Trophoblast cell (in vitro differentiated cells and primary cell): ENCODE measurements around the gene RTKN2.

Experiments used
- DNase-seq, 2 donors: peaks; one replicate each; pipeline ENCODE4 v3.0.0-alpha.2; 2016
- H2AFZ ChIP-seq: 2 replicates; pipeline ENCODE4 v1.6.1; 2013; ENCODE audit warnings: low read length, moderate library complexity, mild to moderate bottlenecking; ENCODE audit not compliant: insufficient read depth, poor library complexity
- H2AK5ac ChIP-seq: 2 replicates; pipeline ENCODE4 v1.6.1; 2013; ENCODE audit warnings: mild to moderate bottlenecking, low read length
- H2BK120ac ChIP-seq: 2 replicates; pipeline ENCODE4 v1.6.1; 2013; ENCODE audit warnings: low read length, mild to moderate bottlenecking, moderate library complexity; ENCODE audit not compliant: insufficient read depth, poor library complexity
- H2BK12ac ChIP-seq: 2 replicates; pipeline ENCODE4 v1.6.1; 2013; ENCODE audit warnings: mild to moderate bottlenecking, low read length, moderate library complexity
- H2BK5ac ChIP-seq: 2 replicates; pipeline ENCODE4 v1.6.1; 2013; ENCODE audit warnings: low read length, low read depth, moderate library complexity, mild to moderate bottlenecking; ENCODE audit not compliant: poor library complexity
- H3K14ac ChIP-seq: 2 replicates; pipeline ENCODE4 v1.6.1; 2013; ENCODE audit warnings: mild to moderate bottlenecking, low read length
- H3K18ac ChIP-seq: 2 replicates; pipeline ENCODE4 v1.6.1; 2013; ENCODE audit warnings: mild to moderate bottlenecking, low read length
- H3K23ac ChIP-seq: 2 replicates; pipeline ENCODE4 v1.6.1; 2013; ENCODE audit warnings: low read length
- H3K27ac ChIP-seq: 2 replicates; pipeline ENCODE4 v1.5.1; 2013; ENCODE audit warnings: low read depth, mild to moderate bottlenecking, inconsistent platforms, low read length, moderate library complexity
- H3K27me3 ChIP-seq: 2 replicates; pipeline ENCODE4 v1.6.1; 2013; ENCODE audit warnings: inconsistent platforms, mild to moderate bottlenecking, low read length, moderate library complexity; ENCODE audit not compliant: insufficient read depth
- H3K36me3 ChIP-seq, 2 experiments: 1 replicate in 1 of 2; 2 replicates in 1 of 2; pipeline ENCODE4 v1.6.1; 2013; ENCODE audit warnings: low read length in 2 of 2, mild to moderate bottlenecking in 2 of 2, moderate library complexity in 1 of 2; ENCODE audit not compliant: insufficient read depth in 2 of 2, control insufficient read depth in 1 of 2
- H3K4ac ChIP-seq: 2 replicates; pipeline ENCODE4 v1.6.1; 2013; ENCODE audit warnings: low read depth, mild to moderate bottlenecking, low read length, moderate library complexity
- H3K4me1 ChIP-seq, 2 experiments: 1 replicate in 1 of 2; 2 replicates in 1 of 2; pipeline ENCODE4 v1.6.1; 2013; ENCODE audit warnings: low read length in 2 of 2, mild to moderate bottlenecking in 2 of 2, moderate library complexity in 1 of 2; ENCODE audit not compliant: insufficient read depth in 2 of 2, control insufficient read depth in 1 of 2
- H3K4me2 ChIP-seq: 2 replicates; pipeline ENCODE4 v1.6.1; 2013; ENCODE audit warnings: inconsistent platforms, mild to moderate bottlenecking, low read length, moderate library complexity
- H3K4me3 ChIP-seq: 2 replicates; pipeline ENCODE4 v1.5.1; 2013; ENCODE audit warnings: mild to moderate bottlenecking, low read depth, low read length, inconsistent platforms
- H3K79me1 ChIP-seq: one replicate; pipeline ENCODE4 v1.6.1; 2013; ENCODE audit warnings: low read length
- H3K79me2 ChIP-seq: 2 replicates; pipeline ENCODE4 v1.6.1; 2013; ENCODE audit warnings: low read length, mild to moderate bottlenecking; ENCODE audit not compliant: control insufficient read depth, insufficient read depth, poor library complexity
- H3K9ac ChIP-seq: 2 replicates; pipeline ENCODE4 v1.6.1; 2013; ENCODE audit warnings: mild to moderate bottlenecking, low read length
- H3K9me3 ChIP-seq: 2 replicates; pipeline ENCODE4 v1.6.1; 2013; ENCODE audit warnings: low read depth, mild to moderate bottlenecking, control low read depth, inconsistent platforms, low read length; ENCODE audit not compliant: insufficient read depth
- H4K12ac ChIP-seq: 2 replicates; pipeline ENCODE4 v1.6.1; 2013; ENCODE audit warnings: low read depth, mild to moderate bottlenecking, low read length, moderate library complexity
- H4K8ac ChIP-seq: 2 replicates; pipeline ENCODE4 v1.6.1; 2013; ENCODE audit warnings: low read depth, mild to moderate bottlenecking, low read length, moderate library complexity
- H4K91ac ChIP-seq: one replicate; pipeline ENCODE4 v1.6.1; 2013; ENCODE audit warnings: low read depth, mild to moderate bottlenecking, low read length, moderate library complexity
- WGBS: extraction: QIAGEN DNeasy Blood & Tissue Kit; methylation state at CpG from one replicate; pipeline ENCODE4 v1.1.7; 2013; ENCODE audit warnings: missing lambda C conversion rate; ENCODE audit not compliant: insufficient read length, insufficient coverage; ENCODE audit errors: extremely low coverage; 5-methylcytosine and 5-hydroxymethylcytosine counted together

The RTKN2 gene

GRCh38 chr10:62185919-62186692, 82.5 kb downstream of the RTKN2 start:
- Histone ChIP-seq H4K91ac (peak overlapping the region; percentile 28), H2BK120ac (no peak overlapping the region), H3K79me2 (no peaks in the 10 kb centered on the region), H3K23ac (no peak overlapping the region), H2BK12ac (peak overlapping the region; percentile 97), H4K12ac (no peak overlapping the region), H3K4ac (no peak overlapping the region), H3K18ac (peak overlapping the region; percentile 94), H3K14ac (no peak overlapping the region), H2BK5ac (peak overlapping the region; percentile 58), H3K27ac (no peak overlapping the region), H3K4me2 (no peak overlapping the region), H3K36me3 (peaks cover 0 to 2% of the 10 kb centered on the region in 2 experiments), H3K4me3 (no peak overlapping the region), H3K9ac (no peak overlapping the region), H2AK5ac (no peak overlapping the region), H4K8ac (no peak overlapping the region), H3K79me1 (peaks cover 10% of the 10 kb centered on the region), H3K27me3 (no peaks in the 10 kb centered on the region), H2AFZ (no peak overlapping the region), H3K4me1 (peaks cover 4 to 10% of the 10 kb centered on the region in 2 experiments), H3K9me3 (no peaks in the 10 kb centered on the region)
- no peak for DNase-seq
- no CpG with 5 or more reads among the region's 11 CpGs for WGBS

GRCh38 chr10:62183857-62184795, 84.5 kb downstream of the RTKN2 start:
- Histone ChIP-seq H4K12ac (no peak overlapping the region), H3K9ac (no peak overlapping the region), H4K8ac (no peak overlapping the region), H3K4ac (no peak overlapping the region), H3K14ac (no peak overlapping the region), H3K79me1 (peaks cover 10% of the 10 kb centered on the region), H3K4me3 (no peak overlapping the region), H3K18ac (no peak overlapping the region), H3K4me2 (no peak overlapping the region), H3K27me3 (no peaks in the 10 kb centered on the region), H2BK120ac (no peak overlapping the region), H2BK5ac (no peak overlapping the region), H3K27ac (no peak overlapping the region), H3K23ac (no peak overlapping the region), H3K4me1 (peaks cover 4 to 10% of the 10 kb centered on the region in 2 experiments), H4K91ac (no peak overlapping the region), H2AK5ac (no peak overlapping the region), H3K9me3 (no peaks in the 10 kb centered on the region), H3K36me3 (peaks cover 0 to 2% of the 10 kb centered on the region in 2 experiments), H3K79me2 (no peaks in the 10 kb centered on the region), H2BK12ac (no peak overlapping the region), H2AFZ (no peak overlapping the region)
- WGBS = 100% methylated on average over 1 of the region's 5 CpGs
- no peak for DNase-seq

- H2BK12ac ChIP-seq = no peak overlapping the region
- no peak overlapping the region for H4K8ac ChIP-seq
- no peak overlapping the region for H3K4me3 ChIP-seq
- H3K27ac ChIP-seq = no peak overlapping the region
- no peak for DNase-seq
- H4K91ac ChIP-seq = no peak overlapping the region
- no peak overlapping the region for H2AFZ ChIP-seq
- H3K14ac ChIP-seq = no peak overlapping the region
- H3K4ac ChIP-seq = no peak overlapping the region
- peaks cover 10% of the 10 kb centered on the region for H3K79me1 ChIP-seq
- WGBS = no CpG with 5 or more reads among the region's 3 CpGs
- H3K9me3 ChIP-seq = no peaks in the 10 kb centered on the region
- H3K36me3 ChIP-seq = peaks cover 0 to 2% of the 10 kb centered on the region in 2 experiments
- H2AK5ac ChIP-seq = no peak overlapping the region
- H3K18ac ChIP-seq = no peak overlapping the region
- H2BK120ac ChIP-seq = no peak overlapping the region
- H3K4me2 ChIP-seq = no peak overlapping the region
- H3K9ac ChIP-seq = no peak overlapping the region
- no peak overlapping the region for H2BK5ac ChIP-seq
- H3K4me1 ChIP-seq = peaks cover 4 to 10% of the 10 kb centered on the region in 2 experiments
- no peaks in the 10 kb centered on the region for H3K79me2 ChIP-seq
- no peak overlapping the region for H4K12ac ChIP-seq
- no peak overlapping the region for H3K23ac ChIP-seq
- H3K27me3 ChIP-seq = no peaks in the 10 kb centered on the region
These were observed 85.2 kb downstream of the RTKN2 start for GRCh38 chr10:62183442-62183841.

- Histone ChIP-seq H4K91ac (peak overlapping the region; percentile 13), H3K27ac (no peak overlapping the region), H3K23ac (no peak overlapping the region), H3K9ac (no peak overlapping the region), H2BK120ac (peak overlapping the region; percentile 11), H3K14ac (no peak overlapping the region), H3K27me3 (no peaks in the 10 kb centered on the region), H3K36me3 (peaks cover 0 to 2% of the 10 kb centered on the region in 2 experiments), H2BK5ac (no peak overlapping the region), H3K18ac (no peak overlapping the region), H3K4me1 (peaks cover 2 to 5% of the 10 kb centered on the region in 2 experiments), H3K79me1 (peaks cover 10% of the 10 kb centered on the region), H2AFZ (no peak overlapping the region), H3K79me2 (no peaks in the 10 kb centered on the region), H2BK12ac (peak overlapping the region; percentile 65), H4K12ac (no peak overlapping the region), H3K9me3 (no peaks in the 10 kb centered on the region), H3K4ac (no peak overlapping the region), H3K4me2 (no peak overlapping the region), H3K4me3 (no peak overlapping the region), H4K8ac (no peak overlapping the region), H2AK5ac (peak overlapping the region; percentile 99)
- no CpG with 5 or more reads among the region's 4 CpGs for WGBS
- DNase-seq = no peak
These were observed 86.0 kb downstream of the RTKN2 start for GRCh38 chr10:62182595-62182994.
